NOMO-1 treated with DMSO at 0.1 percent for 48 hours (cell line): ENCODE results near the gene SHISA5.

Experiments used
- DNase-seq: peaks from one replicate; lab custom pipeline; 2025; ENCODE audit not compliant: unreplicated experiment; lab: John Stamatoyannopoulos, UW

Gene SHISA5

DNA sequence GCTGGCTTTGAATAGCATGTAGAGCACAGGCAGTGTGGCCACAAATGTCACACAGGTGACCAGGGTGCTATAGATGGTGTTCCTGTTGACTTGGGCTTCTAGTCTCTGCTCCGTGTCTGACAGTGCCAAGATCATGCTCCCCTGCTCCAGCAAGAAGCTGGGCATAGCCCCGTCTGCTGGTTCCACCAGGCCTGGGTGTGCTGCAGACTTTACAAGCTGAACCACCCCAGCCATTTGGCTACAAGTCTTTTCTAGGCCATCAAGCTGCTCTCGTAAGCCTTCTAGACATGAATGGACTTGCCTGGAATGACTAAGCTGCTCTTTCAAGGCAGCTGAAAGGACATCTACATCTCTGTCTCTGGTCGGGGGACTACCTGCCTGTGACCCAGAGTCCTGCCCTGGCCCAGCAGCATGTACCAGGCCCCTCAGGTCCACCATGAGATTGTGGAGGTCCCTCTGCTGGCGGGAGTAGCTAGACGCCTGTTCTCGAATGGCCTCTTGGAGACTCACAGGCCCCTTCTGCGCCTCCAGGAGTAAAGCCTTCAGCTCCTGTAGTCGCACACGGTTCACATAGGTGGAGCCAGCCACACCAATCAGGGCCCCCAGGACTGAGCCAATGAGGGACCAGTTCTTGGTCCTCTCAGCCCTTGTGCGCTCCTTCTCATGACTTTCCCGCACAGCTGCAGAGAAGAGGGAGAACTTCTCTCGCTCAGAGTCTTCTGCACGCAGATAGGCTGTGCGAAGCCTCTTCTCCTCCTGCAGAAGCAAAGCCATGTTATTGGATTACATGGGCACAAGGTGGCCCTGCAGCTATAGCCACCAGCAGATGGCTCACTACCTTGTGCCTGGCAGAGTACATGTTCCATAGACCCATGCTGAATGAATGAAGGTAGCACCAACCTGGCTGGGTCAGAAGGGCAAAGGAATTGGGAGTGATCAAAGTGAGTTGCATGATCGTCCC, 71.3 kb downstream of the SHISA5 start:
- no peak for DNase-seq

DNA sequence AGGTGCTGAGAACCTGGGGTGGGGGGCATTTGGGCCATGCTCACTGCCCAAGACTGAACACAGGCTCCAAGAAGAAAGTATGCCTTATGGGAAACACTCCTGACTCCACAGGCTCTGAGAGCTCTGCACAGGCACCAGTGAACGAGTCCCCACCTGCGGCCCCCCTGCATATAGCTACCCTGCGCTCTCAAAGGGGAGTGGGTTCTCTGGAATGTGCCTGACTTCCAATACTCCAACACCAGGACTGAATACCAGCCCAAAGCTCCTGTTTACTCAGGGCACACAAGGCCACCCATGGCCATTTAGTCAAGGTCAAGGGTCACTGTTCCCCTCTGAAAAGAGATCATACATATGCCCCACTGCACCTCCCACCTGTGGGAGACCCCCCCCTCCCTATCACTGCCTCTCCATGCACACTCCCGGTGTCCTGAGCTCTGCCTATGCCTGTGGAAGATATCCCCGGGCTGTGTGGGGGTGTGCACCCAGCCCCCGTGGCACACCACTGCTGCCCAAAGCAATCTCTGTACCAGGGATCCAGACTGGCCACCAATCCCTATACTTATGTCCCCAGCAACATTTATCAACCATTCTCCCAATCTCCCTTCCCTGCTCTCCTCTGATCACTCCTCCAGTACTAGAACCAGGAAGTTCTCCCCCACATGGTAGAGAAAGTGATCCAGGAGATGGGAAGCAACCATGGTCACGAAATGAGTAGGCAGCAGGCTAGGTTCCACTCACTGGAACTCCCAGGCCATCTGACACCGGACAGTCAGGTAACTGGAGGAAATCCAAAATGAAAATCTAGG, 72.5 kb downstream of the SHISA5 start:
- no peak for DNase-seq

DNA sequence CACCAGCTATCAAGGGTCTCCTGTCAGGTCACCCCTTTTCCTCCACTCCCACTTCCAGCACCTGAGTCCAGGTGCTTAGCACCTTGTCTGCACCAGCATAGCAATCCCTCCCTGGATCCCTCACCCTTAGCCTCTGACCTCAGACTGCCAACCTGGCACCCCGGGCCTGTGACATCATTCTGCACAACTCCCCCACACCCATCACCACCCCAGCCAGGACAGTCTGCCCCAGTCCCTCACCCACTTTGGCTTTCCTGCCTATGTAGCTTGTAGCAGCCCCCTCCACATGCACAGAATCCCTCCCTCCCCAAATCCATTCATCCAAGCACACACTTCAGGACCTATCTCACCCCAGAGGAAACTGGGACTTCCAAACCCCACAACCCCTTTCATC, 73.3 kb downstream of the SHISA5 start:
- no peak for DNase-seq

DNA sequence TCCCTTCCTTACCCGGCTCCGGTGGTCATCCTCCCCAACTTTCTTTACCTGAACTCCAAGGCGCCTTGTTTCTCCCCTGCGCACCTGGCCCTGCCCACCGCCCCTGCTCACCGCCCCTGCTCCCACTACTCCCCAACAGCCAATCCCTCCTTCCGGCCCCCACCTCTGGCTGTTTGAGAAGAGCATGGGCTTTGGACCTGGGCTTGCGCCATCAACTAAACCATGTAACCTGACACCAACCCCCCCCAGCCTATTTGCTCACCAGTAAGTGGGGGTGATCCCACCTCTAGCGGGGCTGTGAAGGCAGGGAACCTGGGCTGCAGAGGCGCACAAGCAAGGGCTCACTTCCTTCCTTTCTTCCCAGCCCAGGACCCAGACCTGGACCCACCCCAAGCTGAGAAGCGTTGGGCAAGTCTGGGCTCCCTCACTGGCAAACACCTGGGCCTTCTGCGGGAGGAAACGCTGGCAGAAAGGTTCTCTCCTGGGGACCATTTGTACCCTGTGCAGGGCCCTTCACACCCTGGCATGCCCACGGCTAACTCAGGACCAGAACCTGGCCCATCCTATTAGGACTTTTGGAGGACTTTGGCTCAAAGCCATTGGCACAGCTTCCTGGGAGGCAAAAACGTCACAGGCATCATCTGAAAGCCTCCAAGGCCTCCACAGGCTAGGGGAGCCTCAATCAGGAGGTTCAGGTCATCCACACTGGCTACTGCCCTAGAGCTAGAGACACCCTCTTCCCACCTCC, 73.8 kb downstream of the SHISA5 start, which contains the start of gene PLXNB1:
Gene PLXNB1, minus strand, starts transcription at position 127 of the 748 bp plus-strand sequence. CDS start 5,475 bp downstream, outside the sequence.
- DNase-seq: no peak

DNA sequence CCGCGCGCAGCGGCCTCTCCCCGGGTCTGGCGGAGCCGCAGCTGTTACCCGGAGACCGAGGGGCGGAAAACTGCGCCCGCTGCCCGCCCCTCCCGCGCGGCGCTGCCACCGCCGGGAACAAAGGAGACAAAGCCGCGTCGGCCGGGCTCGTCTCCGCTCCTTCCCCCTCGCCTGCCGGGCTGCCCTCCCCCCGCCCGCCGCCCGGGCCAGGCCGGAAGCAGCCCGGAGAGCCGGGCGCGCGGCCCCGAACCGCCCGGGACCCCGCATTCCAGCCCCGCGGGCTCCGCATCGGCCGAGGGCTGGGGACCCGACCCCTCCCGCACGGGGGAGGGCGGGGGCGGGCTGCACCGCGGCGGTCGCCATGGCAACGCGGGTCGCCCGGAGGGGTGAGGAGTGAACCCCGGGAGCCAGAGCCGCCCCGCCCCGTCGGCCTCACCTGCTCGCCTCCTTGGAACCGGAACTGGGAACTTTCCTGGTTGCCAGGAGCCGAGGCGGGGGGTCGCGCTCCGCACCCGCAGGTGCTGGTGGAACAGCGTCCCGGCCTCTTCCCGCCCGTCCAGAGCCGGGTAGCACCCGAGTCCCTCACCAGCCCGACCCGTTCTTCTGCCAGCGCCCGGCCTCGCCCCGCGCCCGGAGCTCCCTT, 74.5 kb downstream of the SHISA5 start:
- no peak for DNase-seq

DNA sequence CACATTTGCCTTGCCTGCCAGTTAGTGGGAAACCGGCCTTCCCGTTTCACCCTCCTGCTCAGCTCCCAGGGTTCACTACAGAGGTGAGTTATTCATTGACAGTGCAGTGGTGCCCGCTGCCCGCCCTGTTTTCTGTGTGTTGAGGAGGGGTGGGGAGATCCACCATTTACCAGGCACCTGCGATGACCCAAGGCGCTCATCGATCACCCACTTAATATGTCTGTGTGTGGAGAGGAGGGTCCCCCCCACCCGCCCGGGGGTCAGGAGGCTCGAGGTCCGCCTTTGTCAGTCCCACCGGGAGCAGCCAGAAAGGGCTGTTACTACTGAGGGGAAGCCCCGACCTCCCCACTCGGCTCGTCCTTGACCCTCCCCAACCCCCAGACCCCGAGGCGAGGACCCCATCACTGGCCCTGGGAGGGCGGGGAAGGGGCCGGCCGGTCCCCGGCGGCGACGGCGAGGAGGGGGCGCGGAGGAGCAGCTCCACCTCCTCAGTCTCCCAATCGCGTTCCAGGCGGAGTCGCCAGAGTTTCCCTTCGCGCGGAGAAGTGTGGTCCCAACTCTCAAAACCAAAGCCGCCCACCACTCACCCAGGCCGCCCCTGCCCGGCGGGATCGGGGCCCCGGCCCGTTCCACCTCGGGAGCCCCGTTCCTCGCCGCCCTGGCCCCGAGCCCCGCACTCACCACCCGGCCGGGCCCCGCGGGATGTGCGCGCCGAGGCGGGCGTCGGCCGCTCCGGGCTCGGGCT, 75.2 kb downstream of the SHISA5 start:
- DNase-seq: no peak

DNA sequence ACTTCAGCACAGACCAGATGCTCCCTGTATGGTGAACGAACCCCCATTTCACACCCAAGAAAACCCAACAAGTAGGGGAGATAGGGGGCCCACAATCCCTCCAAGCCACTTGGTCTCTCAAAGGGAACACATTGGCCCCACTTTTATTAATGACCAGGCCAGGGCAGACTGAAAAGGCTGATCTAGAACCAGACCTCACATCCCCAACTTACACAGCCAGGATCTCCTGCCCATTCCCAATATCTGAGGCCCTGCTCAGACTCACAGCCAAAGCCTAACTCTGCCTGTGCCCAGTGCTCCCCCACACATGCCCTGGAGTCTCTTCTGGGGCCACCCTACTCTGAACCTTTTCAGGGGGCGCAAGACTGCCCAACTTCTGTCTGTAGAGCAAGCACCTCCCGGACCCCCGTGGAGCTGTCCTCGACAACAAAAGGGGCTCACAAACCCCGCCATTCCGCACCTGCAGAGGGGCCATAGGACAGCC, 75.8 kb downstream of the SHISA5 start:
- DNase-seq: no peak

DNA sequence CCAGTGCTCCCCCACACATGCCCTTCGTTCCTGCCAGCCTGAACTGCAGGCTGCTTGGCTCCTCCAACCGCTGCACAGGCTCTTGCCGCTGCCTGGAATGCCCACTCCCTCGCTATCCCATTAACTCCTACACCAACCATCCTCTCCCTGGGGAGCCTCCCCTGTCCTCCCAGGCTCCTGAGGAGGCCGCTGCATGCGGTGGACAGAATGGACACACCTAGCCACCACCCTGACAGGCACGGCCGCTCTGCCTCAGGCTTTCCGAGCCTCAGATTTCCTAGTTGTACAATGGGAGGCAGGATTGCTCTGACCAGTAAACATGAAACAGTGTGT, 76.4 kb downstream of the SHISA5 start:
- DNase-seq: no peak

DNA sequence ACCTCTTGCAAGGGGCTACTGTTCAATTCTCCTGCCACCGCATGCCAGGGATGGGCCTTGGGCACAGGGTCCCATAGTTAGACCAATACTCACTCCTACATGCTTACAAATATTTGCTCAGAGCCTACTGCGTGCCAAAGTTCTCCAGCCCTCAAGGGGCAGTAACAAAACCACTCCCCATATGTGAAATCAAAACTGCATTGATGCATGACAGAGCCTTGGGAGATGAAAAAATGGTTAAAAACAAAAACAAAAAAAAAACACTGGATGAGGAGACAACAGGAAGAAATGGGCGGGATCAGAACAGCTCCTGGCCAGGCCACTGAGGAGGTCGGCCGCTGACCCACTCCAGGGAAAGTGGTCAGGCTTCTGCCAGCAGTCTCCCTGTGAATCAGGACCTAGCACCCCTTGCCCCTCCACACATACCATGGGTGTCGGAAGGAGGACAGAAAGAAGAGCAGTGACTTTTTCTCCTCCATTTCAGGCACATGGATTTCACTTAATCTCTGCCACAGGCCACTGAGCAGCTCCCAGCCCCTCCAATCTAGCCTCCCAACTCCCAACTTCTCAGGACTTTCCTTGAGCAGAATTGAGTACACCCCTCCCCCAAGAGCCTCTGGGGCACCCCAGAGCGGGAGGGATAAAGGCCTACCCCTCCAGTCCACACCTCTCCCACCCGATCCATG, 76.9 kb downstream of the SHISA5 start:
- no peak for DNase-seq

DNA sequence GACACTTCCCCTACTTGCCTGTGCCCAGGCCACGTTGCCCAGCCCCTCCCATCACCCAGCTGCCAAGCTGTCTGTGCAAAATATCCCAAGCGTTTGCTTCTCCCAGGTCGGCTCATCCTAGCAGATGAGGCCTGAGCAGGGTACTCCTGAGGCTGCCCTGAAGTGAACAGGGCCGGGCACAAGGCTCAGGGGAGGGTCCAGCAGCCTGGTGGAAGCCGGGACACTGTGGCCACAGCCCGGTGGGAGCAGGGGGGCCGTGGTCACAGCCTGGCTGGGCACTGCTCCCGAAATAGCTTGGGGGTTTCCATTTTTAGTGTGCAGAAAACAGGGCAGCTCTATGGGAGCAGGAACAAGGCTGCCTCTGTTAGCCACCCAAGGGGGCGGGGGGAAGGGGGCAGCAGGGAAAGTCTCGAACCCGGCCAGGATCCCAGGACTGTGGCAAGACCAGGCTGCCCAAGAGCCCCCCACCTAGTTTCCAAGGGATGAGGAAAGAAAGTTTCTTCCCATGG, 77.5 kb downstream of the SHISA5 start:
- no peak for DNase-seq

DNA sequence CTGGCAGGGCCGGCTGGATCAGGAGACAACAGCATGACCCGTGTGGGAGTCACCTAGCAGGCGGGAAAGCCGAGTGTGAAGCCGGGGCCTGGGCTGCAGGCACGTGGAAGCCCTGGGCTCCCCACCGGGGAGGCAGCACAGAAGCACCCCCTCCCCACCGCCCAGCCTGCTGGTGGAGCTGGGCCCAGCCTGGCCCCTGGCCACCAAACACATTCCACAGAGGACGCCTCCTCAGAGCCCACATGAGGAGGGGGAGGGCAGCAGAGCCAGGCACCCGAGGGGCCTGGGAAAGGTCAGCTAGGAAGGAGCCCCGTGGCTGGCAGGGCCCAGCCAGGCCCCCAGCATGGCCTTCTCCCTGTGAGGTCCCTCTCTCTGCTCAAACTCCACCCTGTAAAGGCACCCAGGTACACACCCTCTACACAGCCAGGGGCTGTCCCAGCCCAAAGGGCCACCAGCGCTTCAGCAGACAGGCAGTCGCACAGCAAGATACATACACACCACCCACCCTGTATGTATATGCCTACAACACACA, 78.6 kb downstream of the SHISA5 start:
- DNase-seq: no peak

DNA sequence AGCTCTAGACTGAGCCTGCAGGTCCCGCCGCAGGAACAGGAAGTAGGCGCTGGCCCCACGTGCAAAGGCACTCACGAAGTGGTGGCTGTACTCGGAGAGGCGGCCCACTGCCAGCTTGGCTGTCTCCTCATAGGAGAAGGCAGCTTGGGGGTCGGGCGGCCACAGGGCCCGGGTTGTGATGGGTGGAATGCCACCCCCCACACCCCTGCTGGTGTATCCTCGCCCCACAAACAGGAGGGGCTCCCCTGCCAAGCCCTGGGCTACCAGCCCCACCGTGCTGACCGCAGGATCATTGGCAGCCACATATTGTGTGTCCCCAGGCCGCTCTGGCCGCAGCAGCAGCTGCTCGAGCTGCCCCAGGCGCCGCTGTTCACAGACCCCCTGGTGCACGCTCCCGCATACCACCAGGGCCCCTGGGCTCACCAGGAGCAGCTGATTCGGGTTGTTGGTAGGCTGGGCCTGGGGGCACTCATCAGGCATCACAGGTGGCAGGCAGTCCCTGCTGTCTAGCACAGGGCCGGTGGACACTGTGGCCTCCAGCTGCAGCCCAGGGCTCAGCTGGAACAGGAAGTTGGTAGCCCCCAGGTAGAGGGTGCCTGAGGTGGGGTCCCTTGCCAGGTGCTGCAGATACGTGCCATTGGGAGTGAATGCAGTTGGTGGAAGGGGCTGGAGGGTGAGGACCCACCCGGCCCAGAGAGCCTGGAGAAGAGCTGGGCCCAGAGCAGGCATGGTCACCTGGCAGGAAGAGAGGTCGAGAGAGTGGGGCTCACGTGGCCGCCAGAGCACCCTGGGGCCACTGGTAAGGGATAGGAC, 79.9 kb downstream of the SHISA5 start:
- no peak for DNase-seq

DNA sequence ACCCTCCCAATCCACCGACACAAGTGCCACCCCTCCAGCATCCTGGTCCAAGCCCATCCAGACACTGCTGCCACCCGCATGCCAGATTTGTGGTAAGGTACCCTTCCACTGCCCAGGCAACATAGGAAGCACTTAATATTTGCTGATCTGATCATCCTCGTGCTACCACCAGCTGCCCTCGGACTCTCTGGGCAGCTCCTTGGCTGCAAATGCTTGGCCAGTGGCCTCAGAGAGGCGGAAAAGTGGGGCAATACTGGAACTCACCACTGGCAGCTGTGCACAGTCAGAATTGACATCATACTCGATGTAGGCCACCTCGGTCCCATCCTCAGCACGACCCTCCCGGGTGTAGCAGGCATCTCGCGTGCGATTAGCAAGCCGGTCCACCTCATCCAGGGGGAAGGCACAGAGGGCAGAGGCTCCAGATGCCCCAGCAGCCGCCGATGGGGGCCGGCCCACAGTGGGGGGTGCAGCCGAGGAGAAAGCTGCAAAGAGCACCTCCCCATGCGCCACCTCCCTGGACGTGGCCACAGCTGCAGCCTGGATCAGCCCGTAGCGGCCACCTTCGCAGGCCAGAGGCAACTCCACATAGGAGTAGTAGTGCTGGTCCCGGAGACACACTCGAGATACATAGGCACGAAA, 80.6 kb downstream of the SHISA5 start:
- DNase-seq: no peak

DNA sequence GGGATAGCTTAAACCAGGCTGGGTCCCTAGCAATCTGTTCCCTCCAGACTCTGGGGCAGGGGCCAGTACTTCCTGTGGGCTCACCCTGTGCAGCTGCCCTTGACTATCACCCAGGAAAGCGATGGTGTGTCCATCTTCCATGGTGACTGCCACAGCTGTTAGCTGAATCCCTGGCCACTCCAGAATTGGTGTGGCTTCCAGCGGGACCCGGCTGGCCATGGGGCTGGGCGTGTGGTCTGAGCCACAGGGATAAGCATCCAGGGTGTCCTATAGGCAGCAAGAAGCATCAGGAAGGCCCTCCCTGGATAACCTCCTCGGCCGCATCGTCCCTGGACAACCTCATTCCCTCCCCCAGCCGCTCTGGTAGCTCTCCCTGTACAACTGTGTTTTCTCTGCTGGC, 81.3 kb downstream of the SHISA5 start:
- no peak for DNase-seq

DNA sequence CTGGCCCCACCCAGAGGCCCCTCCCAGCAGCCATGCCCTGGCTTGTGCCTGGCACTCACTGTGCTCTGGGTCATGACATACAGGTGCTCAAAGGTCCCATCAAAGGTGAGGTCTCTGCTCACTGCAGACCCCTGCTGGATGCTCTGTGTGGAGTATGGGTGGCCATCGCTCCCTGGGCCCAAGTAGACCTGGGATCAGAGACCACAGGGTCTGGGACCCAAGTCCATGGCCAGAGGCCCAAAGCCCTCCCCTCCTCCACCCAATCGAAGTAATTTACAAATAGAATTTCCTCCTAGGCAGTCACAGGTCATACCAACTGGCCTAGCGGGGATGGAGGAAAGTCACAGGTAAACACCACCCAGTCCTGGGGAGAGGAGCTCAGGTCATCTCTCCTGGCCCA, 81.7 kb downstream of the SHISA5 start:
- DNase-seq: no peak

DNA sequence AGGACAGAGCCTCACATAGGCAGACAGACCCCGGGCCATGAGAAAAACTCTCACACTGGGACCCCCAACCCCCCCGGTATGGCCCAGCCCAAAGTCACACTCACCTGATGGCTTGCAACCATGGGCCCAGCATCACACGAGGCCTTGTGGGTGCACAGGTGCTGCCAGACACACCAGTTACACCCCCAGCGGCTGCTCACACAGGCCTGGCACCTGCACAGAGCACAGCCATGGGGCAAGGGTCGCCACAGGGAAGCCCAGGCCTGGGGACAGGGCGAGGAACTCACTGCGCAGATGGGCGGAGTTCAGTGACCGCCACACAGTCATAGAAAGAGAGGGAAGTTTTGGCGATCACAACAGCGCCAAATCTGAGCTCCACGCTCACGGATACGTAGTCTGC, 83.4 kb downstream of the SHISA5 start:
- no peak for DNase-seq

DNA sequence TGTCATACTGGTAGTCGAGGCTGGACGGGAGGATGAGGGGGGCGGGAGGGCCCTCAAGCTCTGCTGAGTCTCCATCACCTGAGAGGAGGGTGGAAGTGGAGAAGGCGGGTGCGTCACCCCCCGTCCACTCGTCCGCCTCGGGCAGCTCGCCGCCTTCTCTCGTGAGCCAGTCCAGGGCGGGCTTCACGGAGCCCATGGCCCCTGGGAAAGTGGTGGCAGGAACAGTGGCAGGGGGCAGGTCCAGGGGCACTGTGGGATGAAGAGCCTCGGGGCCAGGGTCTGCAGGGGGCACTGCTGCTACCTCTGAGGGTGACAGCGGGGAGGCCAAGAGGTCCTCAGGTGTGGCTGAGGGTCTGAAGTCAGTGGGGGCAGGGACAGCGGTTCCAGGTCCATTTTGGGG, 84.4 kb downstream of the SHISA5 start:
- no peak for DNase-seq

DNA sequence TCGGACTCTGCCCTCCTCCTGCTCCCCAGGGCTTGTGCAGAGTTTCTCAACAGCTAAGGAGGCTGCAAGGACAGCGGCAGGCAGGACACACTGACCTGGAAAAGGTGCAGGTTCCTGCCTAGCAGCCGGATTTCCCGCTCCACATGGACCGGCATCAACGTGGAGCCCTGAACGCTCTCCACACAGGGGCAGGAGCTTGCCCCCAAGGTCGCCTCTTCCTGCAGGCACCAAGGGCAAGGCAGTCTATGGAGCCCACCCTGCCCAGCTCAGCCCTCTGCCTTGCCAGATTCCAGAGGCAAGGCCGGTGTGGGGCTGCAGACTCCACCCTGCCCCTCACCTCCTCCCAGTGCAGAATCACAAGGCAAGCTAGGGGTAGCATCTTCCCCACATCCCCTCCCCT, 84.8 kb downstream of the SHISA5 start:
- DNase-seq: no peak
